GM21737 (cell line): ENCODE data around the gene LOC101059915.

Experiments
- ATAC-seq: cut with Tn5 transposase; IDR thresholded peaks from one replicate; pipeline ENCODE4 v1.9.1; 2021; ENCODE audit warnings: mild to moderate bottlenecking, moderate library complexity; ENCODE audit not compliant: unreplicated experiment

The LOC101059915 gene

DNA sequence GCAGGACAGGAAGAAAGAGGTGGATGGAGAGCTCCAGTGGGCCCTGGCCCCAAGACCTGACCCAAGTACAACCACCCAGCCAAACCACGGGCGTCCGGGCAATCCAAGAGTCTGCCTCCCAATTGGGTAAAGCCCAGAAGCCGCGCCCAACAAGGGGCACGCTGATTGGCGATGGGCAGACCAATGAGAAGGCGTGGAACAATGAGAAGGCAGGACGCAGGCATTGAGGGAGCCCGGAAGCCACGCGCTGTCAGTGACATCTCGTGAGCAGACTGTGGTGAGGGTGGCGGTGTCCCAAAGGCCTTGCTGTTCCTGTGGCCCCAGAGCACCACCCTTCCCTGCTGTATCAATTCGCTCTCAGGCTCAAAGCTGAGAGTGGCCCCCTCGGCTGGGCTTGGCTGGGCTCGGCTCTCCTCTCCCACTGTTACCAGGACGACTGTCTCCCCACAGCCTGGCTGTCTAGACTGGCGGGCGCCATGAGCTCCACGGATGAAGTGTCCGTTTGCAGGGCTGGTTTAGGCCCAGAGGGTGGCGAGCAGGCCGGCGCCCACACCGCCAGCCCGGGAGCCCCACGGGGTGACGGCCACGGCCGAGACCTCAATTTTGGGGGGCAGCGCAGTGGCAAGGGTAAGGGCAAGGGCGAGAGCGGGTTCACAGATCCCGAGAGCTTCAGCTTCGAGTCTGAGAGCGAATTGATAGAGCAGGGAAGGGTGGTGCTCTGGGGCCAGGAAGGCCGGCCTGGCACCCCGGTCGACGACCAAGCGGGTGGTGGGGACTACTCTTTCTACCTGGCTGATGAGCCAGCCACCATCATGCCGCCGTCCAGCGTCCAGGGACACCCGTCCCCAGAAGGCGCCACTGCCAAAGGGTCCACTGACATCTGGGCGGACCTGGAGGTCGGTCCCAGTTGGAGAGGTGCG is at the start of gene LOC101059915:
TSS of gene LOC101059915 (plus strand) at position 219 of the 920 bp plus-strand sequence.
- no peak for ATAC-seq

DNA sequence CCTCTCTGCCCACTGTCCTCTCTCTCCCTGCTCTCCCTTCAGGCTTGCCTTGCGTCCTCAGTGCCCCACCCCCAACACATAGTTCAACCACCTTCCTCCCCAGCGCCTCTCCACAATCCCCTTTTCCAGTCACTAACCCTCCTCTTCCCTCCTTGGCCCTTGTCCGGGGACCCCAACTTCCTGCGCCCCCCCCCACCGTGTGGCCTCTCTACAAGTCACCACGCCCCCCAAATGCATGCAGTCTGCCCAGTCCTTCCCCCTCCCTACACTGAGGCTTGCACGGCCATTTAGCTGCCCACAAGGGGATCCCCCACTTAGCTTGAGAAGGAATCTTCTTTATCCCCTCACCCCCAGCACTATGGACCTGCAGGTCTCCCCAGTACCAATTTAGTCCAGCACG is 49.6 kb upstream of the LOC101059915 start:
- no peak for ATAC-seq

DNA sequence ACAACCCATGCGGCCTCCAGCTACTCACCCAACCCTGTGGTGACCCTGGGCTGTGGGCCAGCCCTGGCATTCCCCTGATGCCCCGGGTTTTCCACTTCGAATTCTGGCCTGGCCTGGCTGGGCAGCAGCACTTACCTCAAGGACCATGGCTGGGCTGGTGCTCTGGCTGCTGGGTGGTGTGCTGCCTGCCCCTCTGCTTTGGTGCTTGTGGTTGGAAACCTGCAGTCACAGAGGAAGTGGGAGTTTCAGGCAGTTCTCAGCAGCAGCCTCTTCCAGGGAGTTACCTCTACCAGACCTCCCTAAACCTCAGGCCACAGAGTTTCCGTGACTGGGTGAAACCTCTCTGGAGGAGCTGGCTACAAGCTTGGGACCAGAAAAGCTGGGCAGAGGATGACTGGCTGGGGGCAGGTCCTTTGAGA is 49.0 kb upstream of the LOC101059915 start, which contains the start of gene CXCR3:
TSS of gene CXCR3 (minus strand) at position 209 of the 419 bp plus-strand sequence. CDS start at position 147, 62 bp downstream.
- ATAC-seq: peak; percentile 48

DNA sequence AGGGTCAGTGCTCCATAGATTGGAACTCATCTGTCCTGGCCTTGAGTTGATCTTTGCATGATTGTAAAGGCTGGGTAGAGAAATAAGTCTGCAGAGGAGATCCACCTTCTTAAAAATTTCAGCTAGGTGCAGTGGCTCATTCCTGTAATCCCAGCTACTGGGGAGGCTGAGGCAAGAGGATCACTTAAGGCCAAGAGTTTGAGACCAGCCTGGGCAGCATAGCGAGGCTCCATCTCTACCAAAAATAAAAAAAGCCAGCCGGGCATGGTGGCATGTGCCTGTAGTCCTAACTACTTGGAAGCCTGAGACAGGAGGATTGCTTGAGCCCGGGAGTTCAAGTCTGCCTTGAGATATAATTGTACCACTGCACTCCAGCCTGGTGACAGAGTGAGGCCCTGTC is 48.6 kb upstream of the LOC101059915 start:
- no peak for ATAC-seq

GRCh38 chrX:71619193-71619592 is 48.2 kb upstream of the LOC101059915 start:
- no peak for ATAC-seq

- ATAC-seq: no peak
These were observed 47.4 kb upstream of the LOC101059915 start for GRCh38 chrX:71619986-71620385.

- ATAC-seq: no peak
These were observed 45.7 kb upstream of the LOC101059915 start for GRCh38 chrX:71621603-71622002.

DNA sequence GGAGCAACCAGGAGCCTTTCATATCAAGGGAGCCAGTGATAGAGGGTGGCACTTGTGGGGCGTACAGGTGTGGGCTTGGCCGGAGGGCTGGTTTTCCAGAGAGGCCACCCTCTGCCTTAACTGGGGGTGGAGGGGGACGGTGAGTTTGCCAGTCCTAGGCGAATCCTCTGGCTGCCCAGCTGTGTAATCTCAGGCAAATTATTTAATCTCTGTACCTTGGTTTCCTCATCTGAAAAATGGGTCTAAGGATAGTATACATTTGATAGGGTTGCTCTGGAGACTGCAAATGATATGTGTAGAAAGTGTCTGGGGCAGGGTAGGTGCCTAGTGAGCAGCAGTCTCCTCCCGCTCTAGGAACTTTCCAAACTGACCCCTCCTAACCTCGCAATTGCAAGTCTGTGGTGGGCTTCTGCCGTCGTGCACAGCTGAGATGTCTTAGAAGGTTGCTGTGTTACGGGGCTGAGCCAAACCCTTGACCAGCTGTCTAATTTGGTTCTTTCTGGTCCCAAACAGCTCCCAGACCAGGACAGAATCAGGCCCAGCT is 45.2 kb upstream of the LOC101059915 start:
- ATAC-seq: no peak

GRCh38 chrX:71622576-71623450 is 44.5 kb upstream of the LOC101059915 start:
- ATAC-seq: peak; percentile 41

GRCh38 chrX:71623714-71624113 is 43.6 kb upstream of the LOC101059915 start:
- ATAC-seq: no peak

GRCh38 chrX:71625471-71625870 is 41.9 kb upstream of the LOC101059915 start:
- ATAC-seq: no peak

GRCh38 chrX:71626576-71626975 is 40.8 kb upstream of the LOC101059915 start:
- ATAC-seq: no peak

DNA sequence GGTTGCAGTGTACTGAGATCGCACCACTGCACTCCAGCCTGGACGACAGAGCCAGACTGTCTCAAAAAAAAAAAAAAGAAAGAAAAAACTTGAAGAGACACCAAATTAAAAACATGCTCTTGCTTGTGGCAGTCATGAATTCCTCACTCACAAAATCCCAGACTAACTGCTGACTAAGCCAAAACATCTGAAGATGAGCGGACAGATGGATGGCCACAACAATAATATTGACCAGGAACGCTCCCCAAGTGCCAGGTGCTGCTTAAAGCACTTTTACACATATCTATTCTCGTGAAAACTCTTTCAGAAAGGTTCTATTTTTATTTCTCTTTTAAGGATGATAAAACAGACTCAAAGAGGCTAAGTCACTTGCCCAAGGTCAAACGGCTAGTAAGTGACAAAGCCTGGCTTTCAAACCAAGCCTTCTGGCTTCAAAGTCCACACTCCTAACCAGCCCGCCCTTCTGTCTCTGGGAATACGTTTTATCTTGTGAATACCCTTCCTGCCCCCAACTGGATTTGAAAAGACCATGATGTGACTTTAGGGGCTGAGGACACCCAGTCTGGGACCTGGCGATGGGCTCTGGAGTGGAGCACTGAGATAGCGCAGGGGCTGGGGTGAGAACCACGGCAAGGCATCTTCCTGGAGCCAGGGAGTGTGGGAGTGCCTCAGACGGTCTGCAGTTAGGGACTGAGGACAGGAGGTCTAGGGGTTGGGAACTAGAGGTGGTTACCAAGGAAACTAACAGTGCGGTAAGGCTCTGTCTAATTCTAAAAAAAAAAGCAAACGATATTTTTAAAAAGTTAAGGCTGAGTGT is 39.5 kb upstream of the LOC101059915 start:
- ATAC-seq: no peak

GRCh38 chrX:71629467-71629866 is 37.9 kb upstream of the LOC101059915 start:
- ATAC-seq: peak; percentile 55

DNA sequence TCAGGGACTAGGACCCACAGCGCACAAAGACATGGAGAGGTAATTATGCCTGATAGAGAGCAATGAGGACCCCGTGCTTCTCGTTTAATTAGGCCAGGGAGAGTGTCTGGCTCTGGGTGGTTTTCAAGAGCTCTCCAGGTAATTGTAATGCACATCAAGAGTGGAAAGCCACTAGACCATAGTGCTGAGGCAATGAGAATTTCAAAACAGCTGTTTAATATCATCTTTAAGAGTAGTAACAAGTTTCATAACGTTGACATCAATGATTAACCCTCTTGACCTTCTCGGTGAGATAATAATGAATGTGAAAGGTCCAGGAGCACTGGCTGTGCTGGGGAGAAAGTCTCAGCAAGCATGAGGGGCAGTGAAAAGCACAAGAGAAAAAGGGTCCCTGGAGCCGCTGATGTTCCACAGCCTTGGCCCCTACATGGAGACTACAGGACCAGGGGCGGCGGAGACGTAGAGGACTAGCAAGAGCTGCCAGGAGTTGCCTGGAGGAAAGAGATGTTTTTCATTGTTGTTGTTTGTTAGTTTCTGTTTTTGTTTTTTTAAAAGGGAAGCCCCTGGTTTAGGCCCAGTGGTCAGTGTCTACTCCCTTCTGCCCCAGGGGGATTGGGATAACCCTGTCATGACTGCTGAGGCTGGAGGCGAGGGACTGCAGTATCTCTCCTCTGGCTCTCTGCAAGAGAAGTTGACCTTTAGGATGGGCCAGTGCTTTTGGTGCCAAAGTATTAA is 34.3 kb upstream of the LOC101059915 start:
- ATAC-seq: no peak

GRCh38 chrX:71634366-71634765 is 33.0 kb upstream of the LOC101059915 start:
- ATAC-seq: no peak

GRCh38 chrX:71636438-71637252 is 30.7 kb upstream of the LOC101059915 start:
- no peak for ATAC-seq

DNA sequence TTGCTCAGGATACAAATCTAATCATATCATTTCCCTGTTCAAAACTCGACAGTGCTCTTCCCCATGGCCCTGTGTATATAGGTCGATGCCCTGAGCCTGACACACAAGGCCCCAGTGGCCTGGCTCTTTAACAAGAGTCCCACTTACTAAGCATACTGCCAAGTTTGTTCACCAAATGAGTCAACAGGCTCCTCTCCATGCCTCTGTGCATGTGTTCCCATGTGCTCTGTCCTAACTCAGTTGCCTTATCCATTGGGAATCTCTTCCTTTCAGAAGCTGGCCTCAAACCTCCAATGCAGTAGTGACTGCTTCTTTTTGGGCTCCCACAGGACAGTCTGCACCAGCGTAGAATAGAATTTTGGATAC is 30.1 kb upstream of the LOC101059915 start:
- ATAC-seq: no peak

GRCh38 chrX:71637848-71638247 is 29.5 kb upstream of the LOC101059915 start:
- no peak for ATAC-seq
